K562 (cell line): ENCODE results near the gene CBX2. TPM values are rescaled to one million over a fixed set of nuclear protein-coding genes. Genes with fewer than 3 reads are reported as not detected.
A peak's percentile ranks its signal among the peaks of the same experiment; 100 is the strongest.

Experiments
- CHD4 ChIP-seq: fragments of 200-600 bp; sonication (generic); IDR thresholded peaks from 3 replicates; pipeline ENCODE4 v1.6.1; 2012; ENCODE audit warnings: low read depth, mild to moderate bottlenecking, mixed read lengths, low read length, inconsistent platforms; ENCODE audit not compliant: insufficient read depth, insufficient replicate concordance, poor library complexity, severe bottlenecking
- HDAC8 ChIP-seq: fragments of 450-650 bp; IDR thresholded peaks from 2 replicates; pipeline ENCODE4 v1.6.1; 2016; ENCODE audit warnings: mild to moderate bottlenecking, missing genetic modification characterization, moderate library complexity, missing compliant biosample characterization
- HES1 ChIP-seq: fragments of 450-650 bp; IDR thresholded peaks from 2 replicates; pipeline ENCODE4 v1.6.1; 2016; ENCODE audit warnings: low read depth, mild to moderate bottlenecking, moderate library complexity
- KDM5B ChIP-seq: fragments of 200-600 bp; sonication (generic); IDR thresholded peaks from 2 replicates; pipeline ENCODE4 v1.6.1; 2012; ENCODE audit warnings: low read depth, mild to moderate bottlenecking, moderate library complexity, low read length, control low read depth, inconsistent platforms; ENCODE audit not compliant: insufficient replicate concordance
- MGA ChIP-seq: fragments of 450-650 bp; IDR thresholded peaks from 2 replicates; pipeline ENCODE4 v1.6.1; 2016; ENCODE audit warnings: mild to moderate bottlenecking, moderate library complexity
- POU5F1 ChIP-seq: fragments of 150-350 bp; IDR thresholded peaks from 2 replicates; pipeline ENCODE4 v1.6.1; 2014; ENCODE audit warnings: borderline replicate concordance, low read length, low read depth, mild to moderate bottlenecking; ENCODE audit not compliant: partially characterized antibody
- SREBF2 ChIP-seq: sonication (generic); formaldehyde crosslinking; IDR thresholded peaks from 2 replicates; pipeline ENCODE4 v1.4.0; 2020; ENCODE audit warnings: mild to moderate bottlenecking, missing genetic modification reagents
- THRAP3 ChIP-seq: fragments of 450-650 bp; IDR thresholded peaks from 2 replicates; pipeline ENCODE4 v1.6.1; 2016; ENCODE audit warnings: mild to moderate bottlenecking, inconsistent platforms, borderline replicate concordance
- ZNF277 ChIP-seq: fragments of 250-450 bp; sonication (Bioruptor Pico); IDR thresholded peaks from 2 replicates; pipeline ENCODE4 v1.8.0; 2022; ENCODE audit warnings: inconsistent platforms, mild to moderate bottlenecking, moderate library complexity, borderline replicate concordance
- ZNF76 ChIP-seq: fragments of 250-450 bp; sonication (Bioruptor Pico); IDR thresholded peaks from 2 replicates; pipeline ENCODE4 v1.4.0; 2020; ENCODE audit warnings: mild to moderate bottlenecking, moderate library complexity, borderline replicate concordance
- polyA plus RNA-seq, 8 experiments: library from polyadenylated mRNA; depleted of rRNA in 4 of 8; stranded (reverse) in 5 of 8; unstranded in 3 of 8; fragments of >200 nt; fragmentation: Nextera tagmentation in 2 of 8; fragmentation: Illumina TruSeq in 1 of 8; extraction: Ambion mirVana in 2 of 8; extraction: Trizol in 1 of 8; gene quantifications; 2 replicates each; pipeline versions ENCODE4 v1.2.1 to v1.2.3, GENCODE V29; 2011 to 2014; ENCODE audit warnings: inconsistent platforms in 1 of 8, missing spikeins in 1 of 8
- total RNA-seq, 7 experiments: library from RNA; depleted of rRNA in 6 of 7; stranded (reverse); fragments of >200 nt in 6 of 7; fragmentation: Illumina TruSeq in 2 of 7; extraction: Trizol in 2 of 7; gene quantifications; 2 replicates each; pipeline versions ENCODE4 v1.2.1 to v1.2.3, GENCODE V29; 2011 to 2021; ENCODE audit warnings: low replicate concordance in 1 of 7

Gene CBX2
- total and polyA plus RNA-seq, 9 of the 15 experiments (the other 6 are each of a cell fraction or from before 2014, with no cell fraction given), result 0.66 to 26.9 (median 13.9) TPM

GRCh38 chr17:79777894-79778503 lies at the start of gene CBX2 (continued):
- TF ChIP-seq MGA (no peak), HES1 (no peak), ZNF277 (CRISPR knock-in tag) (no peak), THRAP3 (no peak), ZNF76 (CRISPR knock-in tag) (no peak), POU5F1 (no peak), SREBF2 (CRISPR knock-in tag) (no peak), KDM5B (peak; percentile 51), CHD4 (no peak), HDAC8 (tag) (no peak)
